ENCODE results near the gene DIP2A. TPM values are rescaled to one million over a fixed set of nuclear protein-coding genes. Genes with fewer than 3 reads are reported as not detected.
"Not testable (repeated sequence)": the region's sequence is repeated elsewhere in the genome, so short reads cannot be mapped to it uniquely, and the experiment has no call there.

DIP2A gene
- total RNA-seq, 1 donor from 2014 or later = 41.0 TPM

DNA sequence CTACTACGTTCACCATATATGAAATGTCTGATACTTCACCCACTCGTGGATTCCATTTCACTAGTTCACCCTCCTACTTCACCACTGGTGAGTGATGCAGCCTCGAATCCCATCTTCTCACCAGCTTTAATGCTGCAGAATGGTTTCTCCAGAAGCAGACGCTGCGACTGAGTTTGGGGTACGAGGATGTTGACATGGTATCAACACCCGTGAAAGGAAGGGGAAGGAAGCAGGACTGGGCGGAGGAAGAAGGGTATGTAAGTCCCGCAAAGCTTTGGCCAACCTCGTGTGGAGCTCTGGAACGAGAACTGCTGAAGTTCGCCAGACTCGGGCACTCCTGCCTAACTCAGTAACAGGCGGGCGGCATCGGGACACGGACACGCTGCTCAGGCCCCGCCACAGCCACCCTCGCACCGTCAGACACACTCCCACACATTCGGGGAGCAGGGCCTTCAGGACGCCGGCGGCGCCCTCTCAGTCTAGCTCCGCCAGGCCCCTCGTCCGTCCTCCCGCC, 833 bp upstream of the DIP2A start:
- Histone ChIP-seq H3K27ac (peak overlapping the region; percentile 94), H3K27me3 (ENCODE audit: low read depth) (no peaks in the 10 kb centered on the region), H3K4me1 (peaks cover 43% of the 10 kb centered on the region), H3K9me3 (no peaks in the 10 kb centered on the region), H3K4me3 (peak overlapping the region; percentile 95), H3K36me3 (peaks cover 5% of the 10 kb centered on the region)
- DNase-seq (peak; percentile 70), ATAC-seq (peak; percentile 25 to 39)
- TF ChIP-seq, protein P1, sequence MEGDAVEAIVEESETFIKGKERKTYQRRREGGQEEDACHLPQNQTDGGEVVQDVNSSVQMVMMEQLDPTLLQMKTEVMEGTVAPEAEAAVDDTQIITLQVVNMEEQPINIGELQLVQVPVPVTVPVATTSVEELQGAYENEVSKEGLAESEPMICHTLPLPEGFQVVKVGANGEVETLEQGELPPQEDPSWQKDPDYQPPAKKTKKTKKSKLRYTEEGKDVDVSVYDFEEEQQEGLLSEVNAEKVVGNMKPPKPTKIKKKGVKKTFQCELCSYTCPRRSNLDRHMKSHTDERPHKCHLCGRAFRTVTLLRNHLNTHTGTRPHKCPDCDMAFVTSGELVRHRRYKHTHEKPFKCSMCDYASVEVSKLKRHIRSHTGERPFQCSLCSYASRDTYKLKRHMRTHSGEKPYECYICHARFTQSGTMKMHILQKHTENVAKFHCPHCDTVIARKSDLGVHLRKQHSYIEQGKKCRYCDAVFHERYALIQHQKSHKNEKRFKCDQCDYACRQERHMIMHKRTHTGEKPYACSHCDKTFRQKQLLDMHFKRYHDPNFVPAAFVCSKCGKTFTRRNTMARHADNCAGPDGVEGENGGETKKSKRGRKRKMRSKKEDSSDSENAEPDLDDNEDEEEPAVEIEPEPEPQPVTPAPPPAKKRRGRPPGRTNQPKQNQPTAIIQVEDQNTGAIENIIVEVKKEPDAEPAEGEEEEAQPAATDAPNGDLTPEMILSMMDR (IDR thresholded peaks at IDR 0.05) = no peak
- intact Hi-C loops (cut with DNase I) = no loop called here

DNA sequence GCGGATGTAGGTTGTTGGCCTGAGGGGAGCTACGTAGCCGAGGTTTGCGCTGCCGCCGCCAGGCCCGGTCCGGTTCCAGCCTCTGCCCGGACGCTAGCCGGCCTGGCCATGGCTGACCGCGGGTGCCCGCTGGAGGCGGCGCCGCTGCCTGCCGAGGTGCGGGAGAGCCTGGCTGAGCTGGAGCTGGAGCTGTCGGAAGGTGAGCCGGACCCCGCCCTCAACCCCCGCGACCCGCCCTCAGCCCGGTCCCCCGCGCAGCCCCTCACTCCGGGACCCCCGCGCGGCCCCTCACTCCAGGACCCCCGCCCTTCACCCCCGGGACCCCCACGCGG, 299 bp downstream of the DIP2A start:
- peaks cover 5% of the 10 kb centered on the region for H3K36me3 ChIP-seq
- H3K4me3 ChIP-seq = peak overlapping the region; percentile 95
- peaks cover 43% of the 10 kb centered on the region for H3K4me1 ChIP-seq
- ATAC-seq (no peak), DNase-seq (no peak)
- H3K27ac ChIP-seq = peak overlapping the region; percentile 94
- H3K9me3 ChIP-seq = no peaks in the 10 kb centered on the region
- TF ChIP-seq, protein P1 (IDR thresholded peaks at IDR 0.05) = no peak
- no peaks in the 10 kb centered on the region for H3K27me3 ChIP-seq (ENCODE audit: low read depth)
- intact Hi-C loops (cut with DNase I) = no loop called here

DNA sequence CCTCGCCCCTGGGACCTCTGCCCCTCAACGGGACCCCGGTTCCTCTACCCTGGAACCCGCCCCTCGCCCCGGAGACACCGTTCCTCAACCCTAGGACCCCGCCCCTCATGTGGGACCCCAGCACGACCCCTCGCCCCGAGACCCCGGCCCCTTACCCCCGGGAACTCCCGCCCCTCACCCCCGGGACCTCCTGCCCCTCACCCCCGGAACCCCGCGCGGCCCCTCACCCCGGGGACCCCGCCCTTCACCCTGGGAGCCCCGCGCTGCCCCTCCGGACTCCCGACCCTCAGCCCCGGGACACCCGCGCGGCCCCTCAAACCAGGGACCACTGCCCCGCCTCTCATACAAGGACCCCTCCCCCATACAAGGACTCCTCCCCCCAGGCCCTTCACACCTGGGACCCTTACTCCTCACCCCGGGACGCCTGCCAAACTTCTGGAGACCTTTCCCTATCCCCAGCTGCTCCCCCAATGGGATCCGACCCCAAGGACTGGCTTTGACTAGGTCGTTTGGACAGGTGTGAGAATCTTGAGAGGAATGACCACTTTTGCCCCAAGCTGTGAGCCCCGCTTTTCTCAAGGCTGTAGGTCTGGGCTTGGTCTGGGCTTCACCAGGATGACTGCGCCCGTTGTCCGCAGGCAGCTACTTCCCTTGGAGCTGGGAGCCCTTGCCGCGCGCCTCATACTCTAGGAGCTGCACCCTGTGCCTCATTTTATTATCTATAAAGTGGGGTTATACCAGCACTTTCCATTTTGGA, 843 bp downstream of the DIP2A start:
- TF ChIP-seq, protein P1 (IDR thresholded peaks at IDR 0.05) = no peak
- DNase-seq (peak; percentile 71), ATAC-seq (peak in 1 of 2 donors; percentile 28)
- Histone ChIP-seq H3K4me3 (peak overlapping the region; percentile 95), H3K27me3 (ENCODE audit: low read depth) (no peaks in the 10 kb centered on the region), H3K36me3 (peaks cover 11% of the 10 kb centered on the region), H3K27ac (peak overlapping the region; percentile 94), H3K4me1 (peaks cover 43% of the 10 kb centered on the region), H3K9me3 (no peaks in the 10 kb centered on the region)
- intact Hi-C loops (cut with DNase I) = no loop called here

DNA sequence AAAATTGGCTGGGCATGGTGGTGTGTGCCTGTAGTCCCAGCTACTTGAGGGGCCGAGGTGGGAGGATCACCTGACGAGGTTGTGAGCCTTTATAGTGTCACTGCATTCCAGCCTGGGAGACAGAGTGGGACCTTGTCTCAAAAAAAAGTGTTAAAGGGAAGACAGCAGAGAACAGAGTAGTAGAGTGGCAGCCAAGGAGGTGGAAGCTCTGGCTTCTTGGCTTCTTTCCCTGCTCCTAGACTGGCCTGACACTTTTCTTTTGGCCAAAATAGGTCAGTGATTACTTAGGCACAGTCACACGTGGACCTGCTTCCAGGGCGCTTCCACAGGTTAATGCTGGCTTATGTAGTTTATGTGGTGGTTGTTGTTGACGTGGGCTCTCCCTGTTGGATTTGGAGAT, 3.2 kb downstream of the DIP2A start:
- ATAC-seq = no peak
- Histone ChIP-seq H3K27me3 (ENCODE audit: low read depth) (no peaks in the 10 kb centered on the region), H3K4me3 (no peak overlapping the region), H3K9me3 (no peaks in the 10 kb centered on the region), H3K36me3 (peaks cover 7% of the 10 kb centered on the region), H3K27ac (no peak overlapping the region), H3K4me1 (peaks cover 31% of the 10 kb centered on the region)
- no peak for DNase-seq
- intact Hi-C loops (cut with DNase I) = no loop called here
- TF ChIP-seq, protein P1 (IDR thresholded peaks at IDR 0.05) = no peak

DNA sequence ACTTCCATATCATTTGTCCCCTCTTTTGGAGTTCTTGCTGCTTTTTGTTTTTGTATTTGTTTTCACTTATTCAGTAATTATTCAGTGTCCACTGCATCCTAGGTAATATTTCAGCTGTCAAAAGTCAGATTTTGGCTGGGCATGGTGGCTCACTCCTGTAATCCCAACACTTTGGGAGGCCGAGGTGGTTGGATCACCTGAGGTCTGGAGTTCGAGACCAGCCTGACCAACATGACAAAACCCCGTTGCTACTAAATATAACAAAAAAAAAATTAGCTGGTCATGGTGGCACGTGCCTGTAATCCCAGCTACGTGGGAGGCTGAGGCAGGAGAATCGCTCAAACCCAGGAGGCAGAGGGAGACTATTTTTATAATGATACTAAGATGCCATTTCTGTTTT, 6.5 kb downstream of the DIP2A start:
- H3K27me3 ChIP-seq (ENCODE audit: low read depth); H3K36me3 ChIP-seq; H3K9me3 ChIP-seq; intact Hi-C loops (cut with DNase I); H3K27ac ChIP-seq; H3K4me3 ChIP-seq; ATAC-seq; DNase-seq: not testable (repeated sequence)
- peaks cover 16% of the 10 kb centered on the region for H3K4me1 ChIP-seq

DNA sequence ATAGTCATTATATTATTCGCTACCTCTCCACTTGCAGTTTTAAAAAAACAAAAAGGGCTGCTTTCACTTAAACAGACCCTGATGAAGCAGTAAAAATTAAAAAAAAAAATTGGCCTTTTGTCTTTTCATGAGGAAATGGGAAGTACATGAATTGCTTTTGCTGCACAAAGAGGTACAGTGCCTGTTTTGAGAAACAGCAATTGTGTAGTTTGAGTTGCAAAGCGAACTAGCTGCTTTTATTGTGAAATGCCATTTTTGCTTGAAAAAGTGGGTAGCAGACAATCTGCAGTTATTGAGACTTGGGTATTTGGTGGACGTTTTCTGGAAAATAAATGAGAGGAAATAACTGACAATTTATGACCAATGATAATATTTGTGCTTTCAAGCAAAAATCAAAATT, 7.0 kb downstream of the DIP2A start:
- DNase-seq (no peak), ATAC-seq (no peak)
- peaks cover 7% of the 10 kb centered on the region for H3K36me3 ChIP-seq
- H3K27me3 ChIP-seq (ENCODE audit: low read depth) = no peaks in the 10 kb centered on the region
- intact Hi-C loops (cut with DNase I) = no loop called here
- H3K4me3 ChIP-seq = no peak overlapping the region
- TF ChIP-seq, protein P1 (IDR thresholded peaks at IDR 0.05) = no peak
- no peak overlapping the region for H3K27ac ChIP-seq
- no peaks in the 10 kb centered on the region for H3K9me3 ChIP-seq
- peaks cover 11% of the 10 kb centered on the region for H3K4me1 ChIP-seq
